Measurements from ENCODE around the gene HTN3. TPM values are rescaled to one million over a fixed set of nuclear protein-coding genes. Genes with fewer than 3 reads are reported as not detected.

Gene HTN3
- total RNA-seq, 1 donor, result not detected

Other genes with a start within 250 kb of the HTN3 start
- gene SULT1E1, start 168.3 kb upstream of the HTN3 start, total RNA-seq, result not detected
- not detected for gene CSN1S1, start 97.4 kb upstream of the HTN3 start, total RNA-seq
- not detected for gene CSN2, start 62.7 kb upstream of the HTN3 start, total RNA-seq
- not detected for gene STATH, start 32.5 kb upstream of the HTN3 start, total RNA-seq
- gene HTN1, start 22.0 kb downstream of the HTN3 start, total RNA-seq, result not detected
- gene PRR27, start 125.8 kb downstream of the HTN3 start, total RNA-seq, result under 0.01 TPM
- not detected for gene ODAM, start 167.3 kb downstream of the HTN3 start, total RNA-seq
- not detected for gene FDCSP, start 197.7 kb downstream of the HTN3 start, total RNA-seq
- gene CSN3, start 214.1 kb downstream of the HTN3 start, total RNA-seq, result not detected

Data from hematopoietic multipotent progenitor cell (in vitro differentiated cells).